Endothelial cell (in vitro differentiated cells): ENCODE results near the gene BEAN1. TPM values are rescaled to one million over a fixed set of nuclear protein-coding genes. Genes with fewer than 3 reads are reported as not detected.

ENCODE experiments used
- DNase-seq: peaks from one replicate; pipeline ENCODE4 v3.0.0; 2021; ENCODE audit warnings: low spot score
- H3K27ac Mint-ChIP-seq: one replicate; pipeline ENCODE4 v1.8.0; 2021; ENCODE audit warnings: mixed read lengths, inconsistent platforms; ENCODE audit not compliant: unreplicated experiment
- H3K27me3 Mint-ChIP-seq: one replicate; pipeline ENCODE4 v1.8.0; 2021; ENCODE audit warnings: mild to moderate bottlenecking, moderate library complexity, mixed read lengths, inconsistent platforms; ENCODE audit not compliant: unreplicated experiment
- H3K36me3 Mint-ChIP-seq: one replicate; pipeline ENCODE4 v1.8.0; 2021; ENCODE audit warnings: mild to moderate bottlenecking, low read depth, mixed read lengths, inconsistent platforms; ENCODE audit not compliant: unreplicated experiment
- H3K4me1 Mint-ChIP-seq: one replicate; pipeline ENCODE4 v1.8.0; 2021; ENCODE audit warnings: mild to moderate bottlenecking, mixed read lengths, inconsistent platforms; ENCODE audit not compliant: unreplicated experiment
- H3K4me3 Mint-ChIP-seq: one replicate; pipeline ENCODE4 v1.8.0; 2021; ENCODE audit warnings: mild to moderate bottlenecking, mixed read lengths, inconsistent platforms; ENCODE audit not compliant: unreplicated experiment
- H3K9me3 Mint-ChIP-seq: one replicate; pipeline ENCODE4 v1.8.0; 2021; ENCODE audit warnings: mixed read lengths, inconsistent platforms; ENCODE audit not compliant: unreplicated experiment
- total RNA-seq: library from RNA; stranded (reverse); fragmentation: NEBNext Ultra II Directional; extraction: Animal tissue kit (Norgen Biotek cat#: 25700); gene quantifications from one replicate; pipeline ENCODE4 v1.2.1, GENCODE V29; 2021; ENCODE audit not compliant: unreplicated experiment
- TF ChIP-seq, protein P1 (sequence below): fragments of 200-600 bp; sonication (generic); IDR thresholded peaks from one replicate; pipeline ENCODE4 v1.5.0; 2021; ENCODE audit warnings: antibody characterized with exemption; ENCODE audit not compliant: unreplicated experiment

BEAN1 gene
- total RNA-seq, 1 donor from 2014 or later = 0.49 TPM

DNA sequence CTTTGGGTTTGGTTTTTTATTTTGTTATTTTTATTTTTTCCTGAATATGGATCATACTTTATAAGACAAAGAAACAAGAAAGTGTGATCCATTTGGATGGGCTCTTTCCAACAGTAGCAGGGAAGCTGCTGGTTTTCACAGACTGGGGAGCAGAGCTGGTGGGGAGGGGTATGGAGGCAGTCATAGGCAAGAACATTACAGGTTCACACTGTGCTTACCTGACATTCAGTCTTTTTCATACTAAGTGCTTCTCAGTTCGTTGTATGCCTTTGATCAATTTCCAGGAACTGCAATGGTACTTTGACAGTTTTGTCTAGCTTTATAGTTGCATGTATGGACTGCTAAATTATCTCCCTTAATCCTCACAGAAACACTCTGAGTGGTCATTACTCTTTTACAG, 27.7 kb downstream of the BEAN1 start:
- TF ChIP-seq, protein P1, sequence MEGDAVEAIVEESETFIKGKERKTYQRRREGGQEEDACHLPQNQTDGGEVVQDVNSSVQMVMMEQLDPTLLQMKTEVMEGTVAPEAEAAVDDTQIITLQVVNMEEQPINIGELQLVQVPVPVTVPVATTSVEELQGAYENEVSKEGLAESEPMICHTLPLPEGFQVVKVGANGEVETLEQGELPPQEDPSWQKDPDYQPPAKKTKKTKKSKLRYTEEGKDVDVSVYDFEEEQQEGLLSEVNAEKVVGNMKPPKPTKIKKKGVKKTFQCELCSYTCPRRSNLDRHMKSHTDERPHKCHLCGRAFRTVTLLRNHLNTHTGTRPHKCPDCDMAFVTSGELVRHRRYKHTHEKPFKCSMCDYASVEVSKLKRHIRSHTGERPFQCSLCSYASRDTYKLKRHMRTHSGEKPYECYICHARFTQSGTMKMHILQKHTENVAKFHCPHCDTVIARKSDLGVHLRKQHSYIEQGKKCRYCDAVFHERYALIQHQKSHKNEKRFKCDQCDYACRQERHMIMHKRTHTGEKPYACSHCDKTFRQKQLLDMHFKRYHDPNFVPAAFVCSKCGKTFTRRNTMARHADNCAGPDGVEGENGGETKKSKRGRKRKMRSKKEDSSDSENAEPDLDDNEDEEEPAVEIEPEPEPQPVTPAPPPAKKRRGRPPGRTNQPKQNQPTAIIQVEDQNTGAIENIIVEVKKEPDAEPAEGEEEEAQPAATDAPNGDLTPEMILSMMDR = no peak
- no peaks in the 10 kb centered on the region for H3K9me3 Mint-ChIP-seq
- no peak overlapping the region for H3K4me3 Mint-ChIP-seq
- H3K36me3 Mint-ChIP-seq = no peaks in the 10 kb centered on the region
- DNase-seq = no peak
- no peaks in the 10 kb centered on the region for H3K4me1 Mint-ChIP-seq
- H3K27me3 Mint-ChIP-seq = peaks cover 8% of the 10 kb centered on the region
- no peak overlapping the region for H3K27ac Mint-ChIP-seq

DNA sequence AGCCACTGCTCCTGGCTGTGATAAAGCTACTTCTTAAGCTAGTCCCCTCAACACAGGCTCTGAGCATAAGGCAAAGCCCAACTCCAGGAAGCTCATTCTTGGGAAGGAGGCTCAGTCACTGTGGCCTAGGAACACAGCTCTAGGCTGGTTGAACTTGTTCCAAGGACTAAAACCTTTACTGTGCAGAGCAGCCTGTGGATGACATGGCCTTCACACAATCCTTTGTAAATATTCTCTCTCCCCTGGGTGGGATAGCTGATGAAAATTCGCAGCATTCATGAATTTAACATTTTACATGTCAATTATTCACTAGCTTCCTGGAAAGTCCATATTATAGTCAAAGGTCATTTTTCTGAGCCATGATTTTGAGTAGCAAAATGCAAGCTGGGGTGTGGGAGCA, 28.9 kb downstream of the BEAN1 start:
- H3K27me3 Mint-ChIP-seq = peaks cover 9% of the 10 kb centered on the region

DNA sequence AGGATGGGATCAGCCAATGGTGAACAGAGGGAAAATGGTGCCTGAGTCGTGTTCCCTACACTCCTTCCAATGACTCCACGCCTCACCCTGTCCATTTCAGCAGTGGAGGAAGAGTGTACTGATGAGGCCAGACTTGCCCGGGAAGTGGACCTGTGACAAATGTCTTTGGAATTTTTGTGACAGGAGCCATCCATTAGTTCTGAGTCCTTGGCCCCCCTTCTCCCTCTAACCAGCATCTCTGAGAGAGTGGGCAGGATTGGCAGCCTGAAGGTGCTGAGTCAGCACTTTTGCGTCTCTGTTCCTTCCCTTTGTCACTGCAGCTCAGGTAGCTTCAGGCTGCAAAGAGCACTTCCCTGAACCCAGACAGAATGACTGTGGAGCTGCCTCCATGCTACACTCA, 30.8 kb downstream of the BEAN1 start:
- TF ChIP-seq, protein P1 = no peak
- H3K4me1 Mint-ChIP-seq = no peaks in the 10 kb centered on the region
- H3K4me3 Mint-ChIP-seq = no peak overlapping the region
- peaks cover 9% of the 10 kb centered on the region for H3K27me3 Mint-ChIP-seq
- H3K36me3 Mint-ChIP-seq = no peaks in the 10 kb centered on the region
- no peak for DNase-seq
- H3K27ac Mint-ChIP-seq = no peak overlapping the region
- H3K9me3 Mint-ChIP-seq = no peaks in the 10 kb centered on the region

More for the DNA sequence above, 28.9 kb downstream of the BEAN1 start:
- H3K9me3 Mint-ChIP-seq = no peaks in the 10 kb centered on the region
- no peak overlapping the region for H3K27ac Mint-ChIP-seq
- TF ChIP-seq, protein P1 = no peak
- no peak overlapping the region for H3K4me3 Mint-ChIP-seq
- no peaks in the 10 kb centered on the region for H3K4me1 Mint-ChIP-seq
- no peaks in the 10 kb centered on the region for H3K36me3 Mint-ChIP-seq
- DNase-seq = no peak

DNA sequence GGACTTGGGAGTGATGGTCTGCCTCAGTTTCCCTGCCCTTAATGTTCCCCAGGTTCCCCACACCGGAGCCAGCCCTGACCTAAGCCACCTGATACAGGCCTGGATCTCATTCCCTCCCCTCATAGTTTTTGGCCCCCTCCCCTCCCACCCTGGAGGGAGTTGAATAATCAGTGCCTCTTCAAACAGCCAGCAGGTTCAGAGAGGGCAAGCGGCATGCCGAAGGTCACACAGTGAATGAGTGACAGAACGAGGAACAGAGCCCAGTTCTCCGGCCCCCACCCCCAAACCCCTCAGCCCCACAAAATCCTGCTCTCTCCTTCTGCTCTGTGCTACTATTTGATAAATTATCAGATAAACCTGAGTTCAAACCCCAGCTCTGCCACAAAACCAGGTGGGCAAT, 31.2 kb downstream of the BEAN1 start:
- TF ChIP-seq, protein P1 = no peak
- Mint-ChIP-seq H3K4me1 (no peaks in the 10 kb centered on the region), H3K27me3 (peaks cover 9% of the 10 kb centered on the region), H3K36me3 (no peaks in the 10 kb centered on the region), H3K4me3 (no peak overlapping the region), H3K27ac (no peak overlapping the region), H3K9me3 (no peaks in the 10 kb centered on the region)
- no peak for DNase-seq

DNA sequence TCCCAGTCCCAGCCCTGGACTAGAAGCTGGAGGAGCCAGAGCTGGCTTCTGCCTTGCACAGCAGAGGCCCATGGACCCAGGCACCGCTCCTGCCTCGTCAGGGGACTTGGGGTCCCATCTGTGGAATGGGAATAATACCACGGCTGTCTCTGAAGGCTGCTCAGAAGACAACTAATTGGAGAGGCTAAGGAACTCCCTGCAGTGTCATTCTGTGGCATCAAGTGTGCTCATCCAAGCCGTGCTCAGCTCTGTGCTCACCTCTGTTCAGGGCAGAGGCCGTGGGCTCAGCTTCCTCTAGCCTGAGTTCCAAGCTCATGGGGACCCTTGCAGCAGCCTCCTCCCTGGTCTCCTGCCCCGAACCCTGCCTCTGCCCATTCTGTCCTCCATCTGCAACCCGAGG, 31.8 kb downstream of the BEAN1 start:
- H3K36me3 Mint-ChIP-seq = no peaks in the 10 kb centered on the region
- H3K27ac Mint-ChIP-seq = peak overlapping the region; percentile 64
- H3K4me1 Mint-ChIP-seq = no peaks in the 10 kb centered on the region
- H3K4me3 Mint-ChIP-seq = no peak overlapping the region
- no peak for DNase-seq
- peaks cover 9% of the 10 kb centered on the region for H3K27me3 Mint-ChIP-seq
- TF ChIP-seq, protein P1 = no peak
- no peaks in the 10 kb centered on the region for H3K9me3 Mint-ChIP-seq
